Activated CD8-positive, alpha-beta memory T cell treated with anti-CD3 and anti-CD28 coated beads, Interleukin-2, amount 10 ng/mL, durations not matched to agents 7 days and 5 days (primary cell): Measurements from ENCODE around the gene RAMP2. TPM values are rescaled to one million over a fixed set of nuclear protein-coding genes. Genes with fewer than 3 reads are reported as not detected.

Experiments
- ATAC-seq: fragments of 150-1000 bp; cut with Tn5 transposase; one replicate; pipeline ENCODE4 v1.10.0; 2021; ENCODE audit warnings: moderate library complexity
- CTCF ChIA-PET: fragments of 350-600 bp; sonication (Branson Sonifier 250); formaldehyde crosslinking; loops from one replicate; lab custom pipeline; 2021; ENCODE audit warnings: antibody characterized with exemption; lab: Charles Lee
- DNase-seq: peaks from one replicate; pipeline ENCODE4 v3.0.0-alpha.2; 2020
- H3K27ac Mint-ChIP-seq: one replicate; pipeline ENCODE4 v1.8.0; 2021; ENCODE audit warnings: mild to moderate bottlenecking, mixed read lengths
- H3K27me3 Mint-ChIP-seq: one replicate; pipeline ENCODE4 v1.8.0; 2021; ENCODE audit warnings: mixed read lengths
- H3K36me3 Mint-ChIP-seq: one replicate; pipeline ENCODE4 v1.8.0; 2021; ENCODE audit warnings: mild to moderate bottlenecking, mixed read lengths
- H3K4me1 Mint-ChIP-seq: one replicate; pipeline ENCODE4 v1.8.0; 2021; ENCODE audit warnings: mixed read lengths
- H3K4me3 Mint-ChIP-seq: one replicate; pipeline ENCODE4 v1.8.0; 2021; ENCODE audit warnings: mild to moderate bottlenecking, moderate library complexity, mixed read lengths
- H3K9me3 Mint-ChIP-seq: one replicate; pipeline ENCODE4 v1.8.0; 2022; ENCODE audit warnings: low read depth, mixed read lengths
- total RNA-seq, 2 experiments: library from RNA; stranded (reverse); gene quantifications; one replicate each; pipeline ENCODE4 v1.2.3, GENCODE V29; 2021

Gene RAMP2
- total RNA-seq, 2 experiments from 2014 or later: not detected

GRCh38 chr17:42774066-42774745, 13.2 kb downstream of the RAMP2 start:
- Mint-ChIP-seq H3K27ac (peak overlapping the region; percentile 98), H3K4me1 (peaks cover 36% of the 10 kb centered on the region), H3K9me3 (no peaks in the 10 kb centered on the region), H3K36me3 (peaks cover 31% of the 10 kb centered on the region), H3K27me3 (no peaks in the 10 kb centered on the region), H3K4me3 (peak overlapping the region; percentile 99)
- no peak for DNase-seq
- no peak for ATAC-seq
- CTCF ChIA-PET: interaction anchor here (1.2 to 4.2 kb wide), 5 partner anchors 8 to 196 kb away, joined by 3 to 57 read pairs (median 13); partner anchors contain the start of genes BECN1, PSMC3IP and RAMP2

- Mint-ChIP-seq H3K27ac (no peak overlapping the region), H3K4me1 (peaks cover 43% of the 10 kb centered on the region), H3K9me3 (no peaks in the 10 kb centered on the region), H3K36me3 (peaks cover 37% of the 10 kb centered on the region), H3K27me3 (no peaks in the 10 kb centered on the region), H3K4me3 (no peak overlapping the region)
- DNase-seq: no peak
- CTCF ChIA-PET: no interaction called here
- no peak for ATAC-seq
Observed at GRCh38 chr17:42775534-42776098, 14.6 kb downstream of the RAMP2 start.

GRCh38 chr17:42778570-42778969, 17.5 kb downstream of the RAMP2 start:
- Mint-ChIP-seq H3K4me1 (peaks cover 33% of the 10 kb centered on the region), H3K9me3 (no peaks in the 10 kb centered on the region), H3K4me3 (no peak overlapping the region), H3K27ac (no peak overlapping the region), H3K36me3 (peaks cover 39% of the 10 kb centered on the region), H3K27me3 (peaks cover 25% of the 10 kb centered on the region)
- DNase-seq (no peak), ATAC-seq (no peak)
- CTCF ChIA-PET: interaction anchor here (2.1 kb wide), 1 partner anchor 15 kb away, joined by 8 read pairs; no protein-coding TSS in a partner anchor

- H3K36me3 Mint-ChIP-seq: peaks cover 34% of the 10 kb centered on the region
- peaks cover 34% of the 10 kb centered on the region for H3K27me3 Mint-ChIP-seq
- CTCF ChIA-PET: interaction anchor here (1.4 to 3.6 kb wide), 2 partner anchors 16 to 201 kb away, joined by 5 to 13 read pairs; no protein-coding TSS in a partner anchor
- no peak overlapping the region for H3K4me3 Mint-ChIP-seq
- no peak for ATAC-seq
- no peak for DNase-seq
- H3K9me3 Mint-ChIP-seq: no peaks in the 10 kb centered on the region
- no peak overlapping the region for H3K27ac Mint-ChIP-seq
- peaks cover 30% of the 10 kb centered on the region for H3K4me1 Mint-ChIP-seq
Observed at GRCh38 chr17:42779304-42779935, 18.4 kb downstream of the RAMP2 start.

DNA sequence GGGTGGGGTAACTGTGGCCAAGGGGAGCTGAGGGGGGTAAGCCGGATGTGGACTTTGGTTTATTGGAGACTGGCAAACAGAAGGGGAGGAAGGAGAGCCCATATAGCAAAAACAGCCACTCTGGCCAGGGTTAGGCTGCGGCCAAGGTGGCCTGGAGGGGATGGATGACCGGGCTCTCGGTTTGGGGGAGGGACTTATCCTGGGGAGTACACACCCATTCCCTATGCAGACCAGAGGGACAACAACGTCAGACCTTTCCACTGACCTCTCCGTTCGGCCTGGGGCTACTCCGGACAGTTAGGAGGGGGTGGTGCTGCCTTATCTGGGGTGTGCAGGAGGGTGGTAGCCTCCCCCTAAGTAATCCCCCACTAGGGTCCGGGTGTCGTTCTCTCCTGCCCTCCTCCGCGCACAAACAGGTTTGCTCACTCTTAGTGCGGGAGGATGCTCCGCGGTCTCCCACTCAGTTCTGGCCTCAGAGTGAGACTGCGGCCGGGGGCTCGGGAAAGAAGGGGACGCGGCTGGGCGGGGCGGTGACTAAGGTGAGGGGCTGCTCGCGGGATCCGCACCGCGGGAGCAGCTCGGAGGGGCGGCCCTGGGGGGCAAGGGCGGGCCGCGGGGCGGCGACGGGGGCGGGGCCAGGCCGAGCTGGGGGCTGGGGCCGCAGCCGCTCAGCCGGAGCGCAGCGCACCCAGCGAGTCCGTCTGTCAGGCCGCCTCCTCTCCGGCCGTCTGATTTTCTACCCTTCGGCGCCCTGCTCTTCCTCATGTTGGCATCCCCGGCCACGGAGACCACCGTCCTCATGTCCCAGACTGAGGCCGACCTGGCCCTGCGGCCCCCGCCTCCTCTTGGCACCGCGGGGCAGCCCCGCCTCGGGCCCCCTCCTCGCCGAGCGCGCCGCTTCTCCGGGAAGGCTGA, 19.2 kb downstream of the RAMP2 start, which contains the start of gene WNK4:
Gene WNK4, plus strand, starts transcription at position 675 of the 915 bp plus-strand sequence. Its CDS starts 89 bp downstream, at position 764.
- Mint-ChIP-seq H3K9me3 (no peaks in the 10 kb centered on the region), H3K27ac (no peak within 1 kb of the TSS), H3K4me1 (peaks cover 28% of the 10 kb centered on the region), H3K27me3 (peaks cover 41% of the 10 kb centered on the region), H3K36me3 (peaks cover 32% of the 10 kb centered on the region), H3K4me3 (no peak within 1 kb of the TSS)
- DNase-seq: no peak
- peak; percentile 28 for ATAC-seq
- CTCF ChIA-PET: interaction anchor here (1.3 to 3.6 kb wide), 3 partner anchors 16 to 202 kb away, joined by 3 to 13 read pairs (median 5); no protein-coding TSS in a partner anchor

DNA sequence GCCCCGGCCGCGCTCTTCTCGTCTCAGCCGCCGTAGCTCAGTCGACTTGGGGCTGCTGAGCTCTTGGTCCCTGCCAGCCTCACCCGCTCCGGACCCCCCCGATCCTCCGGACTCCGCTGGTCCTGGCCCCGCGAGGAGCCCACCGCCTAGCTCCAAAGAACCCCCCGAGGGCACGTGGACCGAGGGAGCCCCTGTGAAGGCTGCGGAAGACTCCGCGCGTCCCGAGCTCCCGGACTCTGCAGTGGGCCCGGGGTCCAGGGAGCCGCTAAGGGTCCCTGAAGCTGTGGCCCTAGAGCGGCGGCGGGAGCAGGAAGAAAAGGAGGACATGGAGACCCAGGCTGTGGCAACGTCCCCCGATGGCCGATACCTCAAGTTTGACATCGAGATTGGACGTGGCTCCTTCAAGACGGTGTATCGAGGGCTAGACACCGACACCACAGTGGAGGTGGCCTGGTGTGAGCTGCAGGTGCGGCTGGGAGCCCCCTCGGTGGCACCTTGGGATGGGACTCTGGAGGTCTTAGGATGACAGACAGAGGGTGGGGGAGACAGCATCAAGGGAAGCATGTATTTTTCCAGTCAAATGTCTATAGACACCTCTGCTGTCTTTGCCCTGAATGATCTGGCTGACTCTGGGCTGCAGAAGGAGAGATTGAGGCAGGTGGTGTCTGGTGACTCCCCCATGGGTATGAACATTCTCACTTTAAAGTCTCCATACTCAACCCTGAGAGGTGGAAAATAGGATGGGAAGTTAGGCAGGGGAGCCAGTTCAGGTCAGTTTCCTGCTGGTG, 20.0 kb downstream of the RAMP2 start:
- CTCF ChIA-PET: interaction anchor here (0.6 to 3.6 kb wide), 4 partner anchors 15 to 203 kb away, joined by 3 to 13 read pairs (median 4); no protein-coding TSS in a partner anchor
- ATAC-seq (no peak), DNase-seq (no peak)
- H3K4me3 Mint-ChIP-seq: no peak overlapping the region
- no peaks in the 10 kb centered on the region for H3K9me3 Mint-ChIP-seq
- peaks cover 29% of the 10 kb centered on the region for H3K36me3 Mint-ChIP-seq
- no peak overlapping the region for H3K27ac Mint-ChIP-seq
- peaks cover 26% of the 10 kb centered on the region for H3K4me1 Mint-ChIP-seq
- peaks cover 50% of the 10 kb centered on the region for H3K27me3 Mint-ChIP-seq

GRCh38 chr17:42781639-42782165, 20.7 kb downstream of the RAMP2 start:
- H3K36me3 Mint-ChIP-seq: peaks cover 26% of the 10 kb centered on the region
- H3K27me3 Mint-ChIP-seq: peaks cover 56% of the 10 kb centered on the region

DNA sequence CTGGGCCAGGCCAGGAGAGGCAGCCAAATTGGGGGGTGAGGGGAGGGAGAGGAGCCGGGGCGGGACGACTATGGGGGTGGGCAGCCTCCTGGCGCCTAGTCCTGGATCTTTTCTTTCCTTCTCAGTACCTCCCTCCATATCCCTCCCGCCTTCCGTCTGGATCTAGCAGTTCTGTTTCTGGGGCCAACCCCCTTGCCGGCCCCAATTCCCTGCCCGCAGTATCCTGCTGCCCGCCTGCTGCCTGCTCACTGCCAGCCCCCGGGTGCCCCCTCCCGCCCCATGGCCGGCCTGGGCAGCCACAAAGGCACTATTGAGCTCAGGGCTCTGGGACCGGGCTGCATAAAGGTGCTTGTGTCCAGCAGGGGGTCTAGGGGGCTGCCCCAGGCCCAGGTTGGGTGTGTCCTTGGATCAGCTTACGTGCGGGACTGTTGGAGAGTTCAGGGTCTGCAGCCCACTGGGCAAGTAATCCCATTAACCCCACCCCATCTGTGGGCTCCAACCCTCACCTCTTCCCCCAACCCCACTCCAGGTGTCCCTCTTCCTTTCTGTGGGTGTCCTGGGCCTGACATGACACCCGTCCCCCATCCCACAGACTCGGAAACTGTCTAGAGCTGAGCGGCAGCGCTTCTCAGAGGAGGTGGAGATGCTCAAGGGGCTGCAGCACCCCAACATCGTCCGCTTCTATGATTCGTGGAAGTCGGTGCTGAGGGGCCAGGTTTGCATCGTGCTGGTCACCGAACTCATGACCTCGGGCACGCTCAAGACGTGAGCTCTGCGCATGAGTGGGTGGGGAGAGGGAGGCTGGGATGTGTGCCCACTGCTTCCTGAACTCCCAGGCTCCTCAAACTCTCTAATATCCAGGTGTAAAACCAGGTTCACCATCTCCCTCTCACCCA, 21.4 kb downstream of the RAMP2 start:
- CTCF ChIA-PET: interaction anchor here (1.3 to 3.6 kb wide), 2 partner anchors 9 to 19 kb away, joined by 4 to 13 read pairs; partner anchors contain the start of gene VPS25

More at GRCh38 chr17:42781639-42782165, 20.7 kb downstream of the RAMP2 start:
- Mint-ChIP-seq H3K4me3 (no peak overlapping the region), H3K4me1 (peaks cover 26% of the 10 kb centered on the region), H3K27ac (no peak overlapping the region), H3K9me3 (no peaks in the 10 kb centered on the region)
- DNase-seq (no peak), ATAC-seq (no peak)
- CTCF ChIA-PET: interaction anchor here (0.6 to 3.6 kb wide), 3 partner anchors 8 to 18 kb away, joined by 3 to 13 read pairs (median 4); partner anchors contain the start of gene VPS25

GRCh38 chr17:42783062-42783790, 22.2 kb downstream of the RAMP2 start:
- Mint-ChIP-seq H3K4me1 (peaks cover 26% of the 10 kb centered on the region), H3K27me3 (peaks cover 72% of the 10 kb centered on the region), H3K9me3 (no peaks in the 10 kb centered on the region), H3K27ac (no peak overlapping the region), H3K36me3 (peaks cover 22% of the 10 kb centered on the region), H3K4me3 (no peak overlapping the region)
- DNase-seq (no peak), ATAC-seq (no peak)
- CTCF ChIA-PET: interaction anchor here (1.3 kb wide), 1 partner anchor 10 kb away, joined by 4 read pairs; the partner anchor contains the start of gene VPS25

More for the DNA sequence above, 21.4 kb downstream of the RAMP2 start:
- ATAC-seq: no peak
- Mint-ChIP-seq H3K4me3 (no peak overlapping the region), H3K27ac (no peak overlapping the region), H3K27me3 (peaks cover 64% of the 10 kb centered on the region), H3K9me3 (no peaks in the 10 kb centered on the region), H3K36me3 (peaks cover 23% of the 10 kb centered on the region), H3K4me1 (peaks cover 26% of the 10 kb centered on the region)
- DNase-seq: no peak

DNA sequence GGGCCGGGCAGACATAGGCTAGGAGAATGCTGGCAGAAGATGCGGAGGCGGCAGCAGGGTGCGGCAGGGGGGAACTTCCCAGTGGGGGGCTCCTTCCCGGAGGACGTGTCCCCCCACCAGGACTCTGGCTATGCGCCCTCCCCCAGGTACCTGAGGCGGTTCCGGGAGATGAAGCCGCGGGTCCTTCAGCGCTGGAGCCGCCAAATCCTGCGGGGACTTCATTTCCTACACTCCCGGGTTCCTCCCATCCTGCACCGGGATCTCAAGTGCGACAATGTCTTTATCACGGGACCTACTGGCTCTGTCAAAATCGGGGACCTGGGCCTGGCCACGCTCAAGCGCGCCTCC, 22.7 kb downstream of the RAMP2 start:
- CTCF ChIA-PET: no interaction called here
- peaks cover 18% of the 10 kb centered on the region for H3K36me3 Mint-ChIP-seq
- no peak for DNase-seq
- peaks cover 26% of the 10 kb centered on the region for H3K4me1 Mint-ChIP-seq
- H3K27me3 Mint-ChIP-seq: peaks cover 72% of the 10 kb centered on the region
- no peak for ATAC-seq
- H3K4me3 Mint-ChIP-seq: no peak overlapping the region
- no peak overlapping the region for H3K27ac Mint-ChIP-seq
- no peaks in the 10 kb centered on the region for H3K9me3 Mint-ChIP-seq
